GM21576 (cell line): Measurements from ENCODE around the gene BCHE.

ENCODE experiments used
- ATAC-seq: cut with Tn5 transposase; IDR thresholded peaks from one replicate; pipeline ENCODE4 v1.9.1; 2021; ENCODE audit warnings: mild to moderate bottlenecking, moderate library complexity; ENCODE audit not compliant: unreplicated experiment

Gene BCHE

GRCh38 chr3:165837058-165837525, at the start of gene BCHE:
TSS of gene BCHE (minus strand) at chr3:165837423. CDS start at chr3:165831033, 6,390 bp downstream.
- ATAC-seq, result no peak

- ATAC-seq, result no peak
These were observed 48.5 kb upstream of the BCHE start for GRCh38 chr3:165885558-165886270.

GRCh38 chr3:165884518-165884917, 47.3 kb upstream of the BCHE start:
- no peak for ATAC-seq

- ATAC-seq, result no peak
These were observed 46.7 kb upstream of the BCHE start for GRCh38 chr3:165883863-165884478.

GRCh38 chr3:165883117-165883516, 45.9 kb upstream of the BCHE start:
- no peak for ATAC-seq

GRCh38 chr3:165875644-165876043, 38.4 kb upstream of the BCHE start:
- ATAC-seq, result no peak

GRCh38 chr3:165874663-165875489, 37.7 kb upstream of the BCHE start:
- ATAC-seq, result no peak

- ATAC-seq, result no peak
These were observed 30.9 kb upstream of the BCHE start for GRCh38 chr3:165868088-165868487.

- ATAC-seq, result no peak
These were observed 21.8 kb upstream of the BCHE start for GRCh38 chr3:165859061-165859460.

- no peak for ATAC-seq
These were observed 18.4 kb upstream of the BCHE start for GRCh38 chr3:165855581-165855980.

GRCh38 chr3:165854696-165855095, 17.5 kb upstream of the BCHE start:
- no peak for ATAC-seq

- no peak for ATAC-seq
These were observed 15.5 kb upstream of the BCHE start for GRCh38 chr3:165852711-165853110.

- ATAC-seq, result no peak
These were observed 15.0 kb upstream of the BCHE start for GRCh38 chr3:165852191-165852590.

- no peak for ATAC-seq
These were observed 8.8 kb upstream of the BCHE start for GRCh38 chr3:165846056-165846455.

GRCh38 chr3:165839296-165840076, 2.3 kb upstream of the BCHE start:
- ATAC-seq, result no peak

GRCh38 chr3:165837801-165838200, 578 bp upstream of the BCHE start:
- ATAC-seq, result no peak

GRCh38 chr3:165835431-165835830, 1.8 kb downstream of the BCHE start:
- ATAC-seq, result no peak

GRCh38 chr3:165830746-165831145, 6.5 kb downstream of the BCHE start:
- no peak for ATAC-seq

GRCh38 chr3:165827883-165828282, 9.3 kb downstream of the BCHE start:
- ATAC-seq, result no peak

- no peak for ATAC-seq
These were observed 10.0 kb downstream of the BCHE start for GRCh38 chr3:165827233-165827632.

GRCh38 chr3:165820671-165821123, 16.5 kb downstream of the BCHE start:
- no peak for ATAC-seq
